KMS-11 (cell line): ENCODE results near the gene PDE10A.

Experiments
- H2AFZ ChIP-seq: fragments of 200-600 bp; sonication (generic); 2 replicates; pipeline ENCODE4 v1.6.1; 2016; ENCODE audit warnings: antibody characterized with exemption, mixed run types, low read depth
- H3K27ac ChIP-seq: fragments of 200-600 bp; sonication (generic); 2 replicates; pipeline ENCODE4 v1.6.1; 2016; ENCODE audit warnings: mild to moderate bottlenecking, mixed run types
- H3K27me3 ChIP-seq: fragments of 200-600 bp; sonication (generic); 2 replicates; pipeline ENCODE4 v1.6.1; 2017; ENCODE audit warnings: mild to moderate bottlenecking, low read depth, mixed run types, moderate library complexity; ENCODE audit not compliant: insufficient read depth
- H3K36me3 ChIP-seq: fragments of 200-600 bp; sonication (generic); 2 replicates; pipeline ENCODE4 v1.6.1; 2017; ENCODE audit warnings: mild to moderate bottlenecking, mixed run types; ENCODE audit not compliant: insufficient read depth
- H3K4me1 ChIP-seq: fragments of 200-600 bp; sonication (generic); 2 replicates; pipeline ENCODE4 v1.6.1; 2016; ENCODE audit warnings: mild to moderate bottlenecking, low read depth, mixed run types; ENCODE audit not compliant: poor library complexity, severe bottlenecking
- H3K4me2 ChIP-seq: fragments of 200-600 bp; sonication (generic); 2 replicates; pipeline ENCODE4 v1.7.0; 2016; ENCODE audit warnings: mild to moderate bottlenecking, mixed run types
- H3K4me3 ChIP-seq: fragments of 200-600 bp; sonication (generic); IDR thresholded peaks from 2 replicates; pipeline ENCODE4 v1.6.1; 2017; ENCODE audit warnings: low read depth, low read length, mixed read lengths; ENCODE audit not compliant: insufficient read depth
- H3K79me2 ChIP-seq: fragments of 200-600 bp; sonication (generic); 2 replicates; pipeline ENCODE4 v1.6.1; 2016; ENCODE audit warnings: low read depth, mixed run types; ENCODE audit not compliant: insufficient read depth
- H3K9ac ChIP-seq: fragments of 200-600 bp; sonication (generic); 2 replicates; pipeline ENCODE4 v1.6.1; 2016; ENCODE audit warnings: mild to moderate bottlenecking, mixed run types
- H4K20me1 ChIP-seq: fragments of 200-600 bp; sonication (generic); 2 replicates; pipeline ENCODE4 v1.6.1; 2016; ENCODE audit warnings: mild to moderate bottlenecking, mixed run types; ENCODE audit not compliant: insufficient read depth
- CTCF ChIP-seq: fragments of 200-600 bp; sonication (generic); conservative IDR thresholded peaks from 2 replicates; pipeline ENCODE4 v1.6.1; 2017; ENCODE audit warnings: low read depth, mild to moderate bottlenecking, antibody characterized with exemption, low read length, moderate library complexity, mixed read lengths

PDE10A gene

GRCh38 chr6:165671222-165671768 lies 8.3 kb upstream of the PDE10A start:
- H3K4me1 ChIP-seq = no peaks in the 10 kb centered on the region

DNA sequence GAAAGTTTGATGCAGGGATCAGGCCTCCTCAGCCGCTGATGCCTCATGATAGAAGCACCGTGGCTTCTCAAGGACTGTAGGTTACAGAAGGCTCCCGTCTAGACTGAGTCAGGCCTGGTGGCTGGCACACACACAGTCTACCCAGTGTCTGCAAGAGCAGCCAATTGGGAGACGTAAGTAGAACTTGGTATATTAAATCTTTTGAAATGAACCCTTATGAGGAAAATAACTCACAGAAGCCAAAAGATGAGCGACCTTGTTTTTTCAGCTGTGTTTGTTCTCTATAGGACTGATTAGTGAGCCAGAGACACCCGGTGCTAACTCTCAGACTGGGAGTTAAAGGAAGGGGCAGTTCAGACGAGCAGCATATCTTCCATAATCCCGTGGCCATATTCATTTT lies 5.9 kb upstream of the PDE10A start:
- Histone ChIP-seq H3K9ac (no peak overlapping the region), H3K4me3 (no peak overlapping the region), H2AFZ (no peak overlapping the region), H4K20me1 (no peaks in the 10 kb centered on the region), H3K36me3 (no peaks in the 10 kb centered on the region), H3K4me1 (no peaks in the 10 kb centered on the region), H3K27ac (no peak overlapping the region), H3K4me2 (no peak overlapping the region), H3K27me3 (no peaks in the 10 kb centered on the region), H3K79me2 (no peaks in the 10 kb centered on the region)
- TF ChIP-seq CTCF = no peak

More at GRCh38 chr6:165671222-165671768, 8.3 kb upstream of the PDE10A start:
- H3K9ac ChIP-seq = no peak overlapping the region
- no peak overlapping the region for H2AFZ ChIP-seq
- TF ChIP-seq CTCF = no peak
- H3K4me2 ChIP-seq = no peak overlapping the region
- H3K4me3 ChIP-seq = no peak overlapping the region
- no peaks in the 10 kb centered on the region for H3K79me2 ChIP-seq
- H3K27ac ChIP-seq = no peak overlapping the region
- H4K20me1 ChIP-seq = no peaks in the 10 kb centered on the region
- H3K27me3 ChIP-seq = no peaks in the 10 kb centered on the region
- no peaks in the 10 kb centered on the region for H3K36me3 ChIP-seq

GRCh38 chr6:165665384-165665672 lies 2.3 kb upstream of the PDE10A start:
- H3K9ac ChIP-seq = no peak overlapping the region
- no peak overlapping the region for H3K4me3 ChIP-seq
- TF ChIP-seq CTCF = no peak
- H2AFZ ChIP-seq = no peak overlapping the region
- H3K4me2 ChIP-seq = no peak overlapping the region
- H3K79me2 ChIP-seq = no peaks in the 10 kb centered on the region
- H3K4me1 ChIP-seq = no peaks in the 10 kb centered on the region
- no peaks in the 10 kb centered on the region for H3K36me3 ChIP-seq
- no peaks in the 10 kb centered on the region for H4K20me1 ChIP-seq
- no peaks in the 10 kb centered on the region for H3K27me3 ChIP-seq
- no peak overlapping the region for H3K27ac ChIP-seq

DNA sequence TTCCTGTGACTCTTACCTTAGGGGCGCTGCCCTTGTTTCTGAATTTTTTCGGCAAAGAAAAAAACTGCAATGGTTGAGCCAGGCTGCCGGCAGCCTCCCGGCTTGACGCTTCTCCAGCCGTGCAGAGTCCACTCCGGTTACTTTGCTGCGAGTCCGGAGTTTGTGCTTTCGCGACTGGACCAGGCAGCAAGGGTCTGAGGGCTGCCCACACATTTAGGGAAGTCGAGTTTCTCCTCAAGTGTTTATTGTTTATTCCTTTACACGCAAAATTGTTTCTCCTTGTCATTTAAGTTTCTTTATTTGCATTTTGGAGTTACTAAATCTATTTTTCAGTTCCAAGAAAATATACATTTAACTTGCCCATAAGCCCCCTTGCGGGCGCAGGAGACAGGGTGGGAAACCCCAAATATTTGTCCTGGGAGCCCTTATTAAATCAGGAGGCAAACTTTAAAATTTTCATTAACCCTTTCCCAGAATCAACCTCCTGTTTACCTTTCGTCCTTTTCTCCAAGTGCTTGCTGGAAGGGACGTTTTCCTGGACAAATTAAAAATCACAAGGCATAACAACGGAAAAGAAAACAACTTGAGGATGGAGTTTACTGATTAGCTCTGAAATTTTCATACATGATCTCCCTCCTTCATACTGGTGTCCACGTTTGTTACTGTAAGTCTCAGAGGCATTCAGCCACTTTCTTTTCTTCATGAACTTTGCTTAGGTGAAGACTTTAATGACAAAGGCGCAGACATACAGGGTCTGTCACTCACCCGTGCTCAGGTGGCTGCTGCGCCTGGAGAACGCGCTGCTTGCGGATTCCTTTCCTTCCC lies 1.7 kb upstream of the PDE10A start:
- H3K9ac ChIP-seq = no peak overlapping the region
- TF ChIP-seq CTCF = no peak
- no peaks in the 10 kb centered on the region for H3K27me3 ChIP-seq
- H4K20me1 ChIP-seq = no peaks in the 10 kb centered on the region
- no peaks in the 10 kb centered on the region for H3K36me3 ChIP-seq
- H3K79me2 ChIP-seq = no peaks in the 10 kb centered on the region
- H2AFZ ChIP-seq = no peak overlapping the region
- no peak overlapping the region for H3K27ac ChIP-seq
- no peaks in the 10 kb centered on the region for H3K4me1 ChIP-seq
- no peak overlapping the region for H3K4me3 ChIP-seq
- H3K4me2 ChIP-seq = no peak overlapping the region
